HepG2 (cell line): ENCODE results near the gene AFTPH. TPM values are rescaled to one million over a fixed set of nuclear protein-coding genes. Genes with fewer than 3 reads are reported as not detected.

Source experiments
- DNMT1 ChIP-seq: sonication (generic); formaldehyde crosslinking; IDR thresholded peaks from 2 replicates; pipeline ENCODE4 v1.5.1; 2020; ENCODE audit warnings: mild to moderate bottlenecking, missing genetic modification reagents
- ELF1 ChIP-seq: sonication (generic); formaldehyde crosslinking; IDR thresholded peaks from 2 replicates; pipeline ENCODE4 v1.4.0; 2020; ENCODE audit warnings: missing genetic modification reagents
- FOXA3 ChIP-seq: IDR thresholded peaks from 2 replicates; pipeline ENCODE4 v1.6.1; 2016; ENCODE audit warnings: missing genetic modification reagents, missing compliant biosample characterization
- FOXK2 ChIP-seq: fragments of 450-650 bp; IDR thresholded peaks from 2 replicates; pipeline ENCODE4 v1.6.1; 2016
- HMG20A ChIP-seq: IDR thresholded peaks from 2 replicates; pipeline ENCODE4 v1.6.1; 2016; ENCODE audit warnings: borderline replicate concordance
- HNF1A ChIP-seq, 2 experiments: sonication (generic) in 1 of 2; formaldehyde crosslinking in 1 of 2; IDR thresholded peaks; 2 replicates each; pipeline versions ENCODE4 v1.4.0 to v1.6.1; 2016 to 2020; ENCODE audit warnings: borderline replicate concordance in 1 of 2, low read depth in 1 of 2, mild to moderate bottlenecking in 1 of 2, missing genetic modification reagents in 1 of 2
- HNF4A ChIP-seq: sonication (generic); formaldehyde crosslinking; IDR thresholded peaks from 2 replicates; pipeline ENCODE4 v1.4.0; 2020; ENCODE audit warnings: missing genetic modification reagents
- ISL2 ChIP-seq: sonication (generic); formaldehyde crosslinking; IDR thresholded peaks from 2 replicates; pipeline ENCODE4 v1.5.0; 2020; ENCODE audit warnings: missing genetic modification reagents
- KLF16 ChIP-seq, 2 experiments: sonication (generic) in 1 of 2; formaldehyde crosslinking in 1 of 2; IDR thresholded peaks; 2 replicates each; pipeline versions ENCODE4 v1.6.1 to v1.8.0; 2016 to 2023; ENCODE audit warnings: missing genetic modification reagents in 2 of 2, missing compliant biosample characterization in 1 of 2
- MAFK ChIP-seq, 2 experiments: IDR thresholded peaks in 1 of 2; conservative IDR thresholded peaks in 1 of 2; 2 replicates each; pipeline ENCODE4 v1.6.1; 2011; ENCODE audit warnings: improper control_type of control experiment in 2 of 2, low read length in 2 of 2
- NAIF1 ChIP-seq: sonication (generic); formaldehyde crosslinking; IDR thresholded peaks from 2 replicates; pipeline ENCODE4 v1.5.0; 2020; ENCODE audit warnings: mild to moderate bottlenecking, missing genetic modification reagents, borderline replicate concordance
- NCOR1 ChIP-seq: fragments of 200-600 bp; sonication (generic); IDR thresholded peaks from 2 replicates; pipeline ENCODE4 v1.7.0; 2017; ENCODE audit warnings: antibody characterized with exemption, low read length, borderline replicate concordance
- NFIC ChIP-seq: IDR thresholded peaks from 2 replicates; pipeline ENCODE4 v1.6.1; 2012; ENCODE audit warnings: mild to moderate bottlenecking, low read length, inconsistent platforms
- RXRB ChIP-seq: IDR thresholded peaks from 2 replicates; pipeline ENCODE4 v1.6.1; 2016; ENCODE audit warnings: borderline replicate concordance, missing genetic modification reagents, missing compliant biosample characterization
- SOX5 ChIP-seq: IDR thresholded peaks from 2 replicates; pipeline ENCODE4 v1.6.1; 2016; ENCODE audit warnings: borderline replicate concordance
- SOX6 ChIP-seq, 2 experiments: fragments of 450-650 bp in 1 of 2; sonication (generic) in 1 of 2; formaldehyde crosslinking in 1 of 2; IDR thresholded peaks; 2 replicates each; pipeline versions ENCODE4 v1.4.0 to v1.6.1; 2017 to 2020; ENCODE audit warnings: antibody characterized with exemption in 1 of 2, mild to moderate bottlenecking in 1 of 2, missing genetic modification reagents in 1 of 2
- TARDBP ChIP-seq: sonication (generic); formaldehyde crosslinking; IDR thresholded peaks from 2 replicates; pipeline ENCODE4 v1.8.0; 2022; ENCODE audit warnings: mild to moderate bottlenecking, missing genetic modification reagents
- U2AF2 ChIP-seq: fragments of 200-400 bp; formaldehyde crosslinking; IDR thresholded peaks from 2 replicates; pipeline ENCODE4 v1.6.1; 2017; ENCODE audit warnings: low read depth, mild to moderate bottlenecking, low read length
- ZMYM4 ChIP-seq: sonication (generic); formaldehyde crosslinking; IDR thresholded peaks from 2 replicates; pipeline ENCODE4 v1.8.1; 2023; ENCODE audit warnings: mild to moderate bottlenecking, missing genetic modification reagents
- ZNF12 ChIP-seq: sonication (generic); formaldehyde crosslinking; IDR thresholded peaks from 2 replicates; pipeline ENCODE4 v1.5.0; 2020; ENCODE audit warnings: missing genetic modification reagents
- ZNF431 ChIP-seq: sonication (generic); formaldehyde crosslinking; IDR thresholded peaks from 2 replicates; pipeline ENCODE4 v1.9.0; 2022; ENCODE audit warnings: missing genetic modification reagents, low read depth, mild to moderate bottlenecking, borderline replicate concordance
- ZNF562 ChIP-seq: sonication (generic); formaldehyde crosslinking; IDR thresholded peaks from 2 replicates; pipeline ENCODE4 v1.8.0; 2022; ENCODE audit warnings: missing genetic modification reagents, borderline replicate concordance
- ZNF792 ChIP-seq: IDR thresholded peaks from 2 replicates; pipeline ENCODE4 v1.6.1; 2016
- ZSCAN22 ChIP-seq: sonication (generic); formaldehyde crosslinking; IDR thresholded peaks from 2 replicates; pipeline ENCODE4 v1.4.0; 2020; ENCODE audit warnings: mild to moderate bottlenecking, missing genetic modification reagents
- ZSCAN25 ChIP-seq: sonication (generic); formaldehyde crosslinking; IDR thresholded peaks from 2 replicates; pipeline ENCODE4 v1.8.0; 2022; ENCODE audit warnings: mild to moderate bottlenecking, missing genetic modification reagents
- polyA plus RNA-seq, 8 experiments: library from polyadenylated mRNA; depleted of rRNA in 3 of 8; stranded (reverse) in 7 of 8; unstranded in 1 of 8; fragments of >200 nt; fragmentation: Illumina TruSeq in 4 of 8; extraction: Trizol in 4 of 8; gene quantifications; 2 replicates each; pipeline versions ENCODE4 v1.2.1 to v1.2.3, GENCODE V29; 2011 to 2016; ENCODE audit warnings: low read depth in 4 of 8, missing spikeins in 1 of 8, mixed read lengths in 1 of 8; ENCODE audit not compliant: insufficient read depth in 1 of 8
- total RNA-seq, 5 experiments: library from RNA; depleted of rRNA; stranded (reverse); fragments of >200 nt; fragmentation: Illumina TruSeq; extraction: Trizol; gene quantifications; 2 replicates each; pipeline ENCODE4 v1.2.3, GENCODE V29; 2016; ENCODE audit warnings: low read depth in 1 of 5

AFTPH gene
- total and polyA plus RNA-seq, 2 of the 13 experiments (the other 11 are each of a cell fraction or from before 2014, with no cell fraction given) = 27.5 to 36.8 TPM

GRCh38 chr2:64542071-64543007 is 18.2 kb downstream of the AFTPH start (continued):
- TF ChIP-seq ZNF12 (CRISPR knock-in tag) = no peak
- no peak for TF ChIP-seq DNMT1 (CRISPR knock-in tag)
- TF ChIP-seq NFIC = 0 out of 2 replicates have a peak, but pooled peaks have one; percentile 16
- peak; percentile 55 for TF ChIP-seq ELF1
- no peak for TF ChIP-seq ZNF562 (CRISPR knock-in tag)
- peak; percentile 44; the same call in 1 of the 2 replicates for TF ChIP-seq HNF1A (IDR thresholded peaks at IDR 0.05; ENCODE audit: low read depth)
- peak; percentile 67; the same call in 1 of the 2 replicates for TF ChIP-seq HNF1A (CRISPR knock-in tag; IDR thresholded peaks at IDR 0.05; ENCODE audit: borderline replicate concordance)
- TF ChIP-seq ISL2 = 0 out of 2 replicates have a peak, but pooled peaks have one; percentile 11
- no peak for TF ChIP-seq ZNF792 (CRISPR knock-in tag)
- peak; percentile 43 for TF ChIP-seq HNF4A (CRISPR knock-in tag)
- TF ChIP-seq FOXK2 = no peak
- 0 out of 2 replicates have a peak, but pooled peaks have one; percentile 41 for TF ChIP-seq TARDBP
- 0 out of 2 replicates have a peak, but pooled peaks have one; percentile 6 for TF ChIP-seq RXRB (CRISPR knock-in tag)
- 0 out of 2 replicates have a peak, but pooled peaks have one; percentile 21 for TF ChIP-seq NAIF1 (CRISPR knock-in tag)
- TF ChIP-seq ZSCAN22 (CRISPR knock-in tag) = no peak
- TF ChIP-seq HMG20A (CRISPR knock-in tag) = peak; percentile 8; the same call in 1 of the 2 replicates
- no peak for TF ChIP-seq SOX5 (CRISPR knock-in tag)
- TF ChIP-seq KLF16 (CRISPR knock-in tag; IDR thresholded peaks at IDR 0.05) = no peak
- TF ChIP-seq ZNF431 = no peak
- TF ChIP-seq NCOR1 = 0 out of 2 replicates have a peak, but pooled peaks have one; percentile 40
- no peak for TF ChIP-seq ZSCAN25
- no peak for TF ChIP-seq U2AF2
- TF ChIP-seq MAFK (conservative IDR thresholded peaks at IDR 0.05 in 1 of 2, IDR thresholded peaks at IDR 0.05 in 1 of 2; ENCODE audit: low read length in 2 of 2) = peak; percentile 82 to 86
- 0 out of 2 replicates have a peak, but pooled peaks have one; percentile 12 for TF ChIP-seq ZMYM4 (CRISPR knock-in tag)
- peak; percentile 16; the same call in 1 of the 2 replicates for TF ChIP-seq FOXA3
- no peak for TF ChIP-seq SOX6 (IDR thresholded peaks at IDR 0.05)
- 0 out of 2 replicates have a peak, but pooled peaks have one; percentile 18 for TF ChIP-seq SOX6 (CRISPR knock-in tag; IDR thresholded peaks at IDR 0.05)
